GM23338 (cell line): ENCODE results near the gene EIF3K. TPM values are rescaled to one million over a fixed set of nuclear protein-coding genes. Genes with fewer than 3 reads are reported as not detected.

Source experiments
- ATAC-seq: fragments of 200-7000 bp; cut with Tn5 transposase; 3 replicates; pipeline ENCODE4 v1.9.1; 2020
- DNase-seq: peaks from one replicate; pipeline ENCODE4 v3.0.0-alpha.2; 2015; ENCODE audit warnings: low spot score
- H2AFZ ChIP-seq: fragments of 200-600 bp; sonication (generic); 2 replicates; pipeline ENCODE4 v1.8.0; 2016; ENCODE audit warnings: antibody characterized with exemption, mild to moderate bottlenecking, moderate library complexity
- H3F3A ChIP-seq: fragments of 200-600 bp; sonication (generic); replicated peaks from 2 replicates; pipeline ENCODE4 v1.8.0; 2017; ENCODE audit warnings: antibody characterized with exemption, mixed run types, low read depth
- H3K27ac ChIP-seq: fragments of 200-600 bp; sonication (generic); 2 replicates; pipeline ENCODE4 v1.6.1; 2016; ENCODE audit warnings: low read depth
- H3K27me3 ChIP-seq: fragments of 200-600 bp; sonication (generic); 2 replicates; pipeline ENCODE4 v1.8.0; 2016; ENCODE audit warnings: mild to moderate bottlenecking, mixed run types, moderate library complexity; ENCODE audit not compliant: insufficient read depth
- H3K36me3 ChIP-seq: fragments of 200-600 bp; sonication (generic); 2 replicates; pipeline ENCODE4 v1.8.0; 2016; ENCODE audit warnings: mild to moderate bottlenecking; ENCODE audit not compliant: insufficient read depth
- H3K4me1 ChIP-seq: fragments of 200-600 bp; sonication (generic); 2 replicates; pipeline ENCODE4 v1.8.0; 2016; ENCODE audit warnings: mild to moderate bottlenecking, moderate library complexity; ENCODE audit not compliant: insufficient read depth
- H3K4me2 ChIP-seq: fragments of 200-600 bp; sonication (generic); 2 replicates; pipeline ENCODE4 v1.7.1; 2017; ENCODE audit warnings: mixed run types
- H3K4me3 ChIP-seq: fragments of 200-600 bp; sonication (generic); 2 replicates; pipeline ENCODE4 v1.6.1; 2016; ENCODE audit warnings: mixed run types
- H3K79me2 ChIP-seq: fragments of 200-600 bp; sonication (generic); replicated peaks from 2 replicates; pipeline ENCODE4 v1.8.0; 2017; ENCODE audit warnings: mild to moderate bottlenecking; ENCODE audit not compliant: insufficient read depth
- H3K9me2 ChIP-seq: fragments of 200-600 bp; sonication (generic); 2 replicates; pipeline ENCODE4 v1.8.0; 2017; ENCODE audit not compliant: insufficient read depth
- H4K20me1 ChIP-seq: fragments of 200-600 bp; sonication (generic); replicated peaks from 2 replicates; pipeline ENCODE4 v1.8.0; 2017; ENCODE audit warnings: mild to moderate bottlenecking; ENCODE audit not compliant: insufficient read depth
- H3K27ac Mint-ChIP-seq: 2 replicates; pipeline ENCODE4 v1.8.0; 2020; ENCODE audit warnings: inconsistent platforms, mild to moderate bottlenecking, moderate library complexity, mixed read lengths
- H3K27me3 Mint-ChIP-seq: 3 replicates; pipeline ENCODE4 v1.8.0; 2022; ENCODE audit warnings: low read depth, mild to moderate bottlenecking, moderate library complexity, mixed read lengths, inconsistent platforms; ENCODE audit not compliant: insufficient read depth, poor library complexity
- H3K36me3 Mint-ChIP-seq: 3 replicates; pipeline ENCODE4 v1.8.0; 2021; ENCODE audit warnings: low read depth, mild to moderate bottlenecking, inconsistent platforms, moderate library complexity, mixed read lengths
- H3K4me1 Mint-ChIP-seq: 3 replicates; pipeline ENCODE4 v1.8.0; 2020; ENCODE audit warnings: mild to moderate bottlenecking, inconsistent platforms, mixed read lengths
- H3K4me3 Mint-ChIP-seq: 3 replicates; pipeline ENCODE4 v1.8.0; 2021; ENCODE audit warnings: moderate library complexity, mild to moderate bottlenecking, inconsistent platforms, mixed read lengths
- H3K9me3 Mint-ChIP-seq: 3 replicates; pipeline ENCODE4 v1.8.0; 2020; ENCODE audit warnings: moderate library complexity, mild to moderate bottlenecking, inconsistent platforms, mixed read lengths
- CTCF ChIP-seq, 2 experiments: fragments of 200-600 bp in 1 of 2; sonication (generic) in 1 of 2; conservative IDR thresholded peaks; 2 replicates each; pipeline versions ENCODE4 v1.5.1 to v1.6.1; 2016 to 2017; ENCODE audit warnings: antibody characterized with exemption in 2 of 2, low read depth in 2 of 2, mild to moderate bottlenecking in 2 of 2, moderate library complexity in 1 of 2
- EZH2 ChIP-seq: fragments of 200-600 bp; sonication (generic); IDR thresholded peaks from one replicate; pipeline ENCODE4 v1.8.0; 2017; ENCODE audit warnings: antibody characterized with exemption, mild to moderate bottlenecking, low read depth; ENCODE audit not compliant: unreplicated experiment
- NANOG ChIP-seq: IDR thresholded peaks from 2 replicates; pipeline ENCODE4 v1.6.1; 2016; ENCODE audit warnings: antibody characterized with exemption, borderline replicate concordance
- POLR2AphosphoS5 ChIP-seq: IDR thresholded peaks from 2 replicates; pipeline ENCODE4 v1.6.1; 2016; ENCODE audit warnings: antibody characterized with exemption, low read depth
- REST ChIP-seq: IDR thresholded peaks from one replicate; pipeline ENCODE4 v1.6.1; 2018; ENCODE audit warnings: antibody characterized with exemption; ENCODE audit not compliant: unreplicated experiment
- STAT1 ChIP-seq: IDR thresholded peaks from one replicate; pipeline ENCODE4 v1.6.1; 2016; ENCODE audit warnings: antibody characterized with exemption; ENCODE audit not compliant: unreplicated experiment
- ZNF114 ChIP-seq: fragments of 250-450 bp; sonication (Bioruptor Pico); IDR thresholded peaks from 2 replicates; pipeline ENCODE4 v1.5.0; 2020; ENCODE audit warnings: mild to moderate bottlenecking, moderate library complexity
- ZNF331 ChIP-seq: fragments of 250-450 bp; sonication (Bioruptor Pico); IDR thresholded peaks from 2 replicates; pipeline ENCODE4 v1.5.0; 2020; ENCODE audit warnings: low read depth, mild to moderate bottlenecking, moderate library complexity
- polyA plus RNA-seq: library from polyadenylated mRNA; unstranded; fragments of >200 nt; fragmentation: Nextera tagmentation; extraction: Ambion mirVana; gene quantifications from 2 replicates; pipeline ENCODE4 v1.2.1, GENCODE V29; 2016
- total RNA-seq: library from RNA; depleted of rRNA; stranded (reverse); fragments of >200 nt; shearing (Covaris generic); gene quantifications from 2 replicates; pipeline ENCODE4 v1.2.3, GENCODE V29; 2014
- TF ChIP-seq, protein P1 (sequence below): fragments of 250-450 bp; sonication (Bioruptor Pico); IDR thresholded peaks from 2 replicates; pipeline ENCODE4 v1.5.0; 2020; ENCODE audit warnings: mild to moderate bottlenecking, moderate library complexity

The EIF3K gene
- total and polyA plus RNA-seq, 2 experiments from 2014 or later: 226 to 509 TPM

- TF ChIP-seq, protein P1, sequence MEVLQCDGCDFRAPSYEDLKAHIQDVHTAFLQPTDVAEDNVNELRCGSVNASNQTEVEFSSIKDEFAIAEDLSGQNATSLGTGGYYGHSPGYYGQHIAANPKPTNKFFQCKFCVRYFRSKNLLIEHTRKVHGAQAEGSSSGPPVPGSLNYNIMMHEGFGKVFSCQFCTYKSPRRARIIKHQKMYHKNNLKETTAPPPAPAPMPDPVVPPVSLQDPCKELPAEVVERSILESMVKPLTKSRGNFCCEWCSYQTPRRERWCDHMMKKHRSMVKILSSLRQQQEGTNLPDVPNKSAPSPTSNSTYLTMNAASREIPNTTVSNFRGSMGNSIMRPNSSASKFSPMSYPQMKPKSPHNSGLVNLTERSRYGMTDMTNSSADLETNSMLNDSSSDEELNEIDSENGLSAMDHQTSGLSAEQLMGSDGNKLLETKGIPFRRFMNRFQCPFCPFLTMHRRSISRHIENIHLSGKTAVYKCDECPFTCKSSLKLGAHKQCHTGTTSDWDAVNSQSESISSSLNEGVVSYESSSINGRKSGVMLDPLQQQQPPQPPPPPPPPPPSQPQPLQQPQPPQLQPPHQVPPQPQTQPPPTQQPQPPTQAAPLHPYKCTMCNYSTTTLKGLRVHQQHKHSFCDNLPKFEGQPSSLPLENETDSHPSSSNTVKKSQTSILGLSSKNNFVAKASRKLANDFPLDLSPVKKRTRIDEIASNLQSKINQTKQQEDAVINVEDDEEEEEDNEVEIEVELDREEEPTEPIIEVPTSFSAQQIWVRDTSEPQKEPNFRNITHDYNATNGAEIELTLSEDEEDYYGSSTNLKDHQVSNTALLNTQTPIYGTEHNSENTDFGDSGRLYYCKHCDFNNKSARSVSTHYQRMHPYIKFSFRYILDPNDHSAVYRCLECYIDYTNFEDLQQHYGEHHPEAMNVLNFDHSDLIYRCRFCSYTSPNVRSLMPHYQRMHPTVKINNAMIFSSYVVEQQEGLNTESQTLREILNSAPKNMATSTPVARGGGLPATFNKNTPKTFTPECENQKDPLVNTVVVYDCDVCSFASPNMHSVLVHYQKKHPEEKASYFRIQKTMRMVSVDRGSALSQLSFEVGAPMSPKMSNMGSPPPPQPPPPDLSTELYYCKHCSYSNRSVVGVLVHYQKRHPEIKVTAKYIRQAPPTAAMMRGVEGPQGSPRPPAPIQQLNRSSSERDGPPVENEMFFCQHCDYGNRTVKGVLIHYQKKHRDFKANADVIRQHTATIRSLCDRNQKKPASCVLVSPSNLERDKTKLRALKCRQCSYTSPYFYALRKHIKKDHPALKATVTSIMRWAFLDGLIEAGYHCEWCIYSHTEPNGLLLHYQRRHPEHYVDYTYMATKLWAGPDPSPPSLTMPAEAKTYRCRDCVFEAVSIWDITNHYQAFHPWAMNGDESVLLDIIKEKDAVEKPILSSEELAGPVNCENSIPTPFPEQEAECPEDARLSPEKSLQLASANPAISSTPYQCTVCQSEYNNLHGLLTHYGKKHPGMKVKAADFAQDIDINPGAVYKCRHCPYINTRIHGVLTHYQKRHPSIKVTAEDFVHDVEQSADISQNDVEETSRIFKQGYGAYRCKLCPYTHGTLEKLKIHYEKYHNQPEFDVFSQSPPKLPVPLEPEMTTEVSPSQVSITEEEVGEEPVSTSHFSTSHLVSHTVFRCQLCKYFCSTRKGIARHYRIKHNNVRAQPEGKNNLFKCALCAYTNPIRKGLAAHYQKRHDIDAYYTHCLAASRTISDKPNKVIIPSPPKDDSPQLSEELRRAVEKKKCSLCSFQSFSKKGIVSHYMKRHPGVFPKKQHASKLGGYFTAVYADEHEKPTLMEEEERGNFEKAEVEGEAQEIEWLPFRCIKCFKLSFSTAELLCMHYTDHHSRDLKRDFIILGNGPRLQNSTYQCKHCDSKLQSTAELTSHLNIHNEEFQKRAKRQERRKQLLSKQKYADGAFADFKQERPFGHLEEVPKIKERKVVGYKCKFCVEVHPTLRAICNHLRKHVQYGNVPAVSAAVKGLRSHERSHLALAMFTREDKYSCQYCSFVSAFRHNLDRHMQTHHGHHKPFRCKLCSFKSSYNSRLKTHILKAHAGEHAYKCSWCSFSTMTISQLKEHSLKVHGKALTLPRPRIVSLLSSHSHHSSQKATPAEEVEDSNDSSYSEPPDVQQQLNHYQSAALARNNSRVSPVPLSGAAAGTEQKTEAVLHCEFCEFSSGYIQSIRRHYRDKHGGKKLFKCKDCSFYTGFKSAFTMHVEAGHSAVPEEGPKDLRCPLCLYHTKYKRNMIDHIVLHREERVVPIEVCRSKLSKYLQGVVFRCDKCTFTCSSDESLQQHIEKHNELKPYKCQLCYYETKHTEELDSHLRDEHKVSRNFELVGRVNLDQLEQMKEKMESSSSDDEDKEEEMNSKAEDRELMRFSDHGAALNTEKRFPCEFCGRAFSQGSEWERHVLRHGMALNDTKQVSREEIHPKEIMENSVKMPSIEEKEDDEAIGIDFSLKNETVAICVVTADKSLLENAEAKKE (CRISPR knock-in tag): no peak
- no peak for TF ChIP-seq STAT1
- TF ChIP-seq NANOG: no peak
- TF ChIP-seq ZNF114 (CRISPR knock-in tag): no peak
- TF ChIP-seq POLR2AphosphoS5: no peak
- TF ChIP-seq EZH2: no peak
- no peak for TF ChIP-seq ZNF331 (CRISPR knock-in tag)
- no peak for TF ChIP-seq CTCF (conservative IDR thresholded peaks at IDR 0.05; ENCODE audit: low read depth in 2 of 2)
Observed at GRCh38 chr19:38616265-38616664, 2.7 kb upstream of the EIF3K start (continued).

DNA sequence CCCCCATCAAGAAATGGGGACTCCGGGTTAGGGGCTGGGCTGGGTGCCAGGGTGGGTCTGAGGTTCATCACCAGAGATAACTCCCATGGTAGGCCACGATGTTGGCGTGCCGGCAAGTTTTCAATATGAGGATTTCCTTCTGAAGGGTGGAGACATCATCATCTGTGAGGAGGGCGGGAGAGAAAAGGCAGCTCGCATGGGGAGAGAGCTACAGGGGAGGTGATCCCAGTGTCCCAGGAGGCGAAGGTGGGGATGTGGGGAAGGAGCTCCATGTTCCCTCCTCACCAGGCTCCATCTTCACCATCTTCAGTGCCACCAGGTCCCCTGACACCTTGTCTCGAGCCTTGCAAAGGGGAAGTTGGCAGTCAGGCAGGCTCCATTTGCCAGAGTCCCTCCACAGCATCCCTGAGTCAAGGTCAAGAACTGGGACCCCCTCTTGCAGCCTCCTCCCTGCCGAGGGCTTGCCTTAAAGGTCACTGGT, 1.7 kb upstream of the EIF3K start:
- peaks cover 20% of the 10 kb centered on the region for H3K36me3 ChIP-seq
- peaks cover 13% of the 10 kb centered on the region for H4K20me1 ChIP-seq
- H3K79me2 ChIP-seq: peaks cover 15% of the 10 kb centered on the region
- Mint-ChIP-seq H3K36me3 (peaks cover 32% of the 10 kb centered on the region), H3K27ac (no peak overlapping the region), H3K4me1 (peaks cover 26% of the 10 kb centered on the region), H3K4me3 (peak overlapping the region; percentile 22; the same call in 1 of the 3 replicates), H3K9me3 (no peaks in the 10 kb centered on the region), H3K27me3 (peaks cover 26% of the 10 kb centered on the region)
- H3K4me3 ChIP-seq: peak overlapping the region; percentile 87; the same call in 1 of the 2 replicates
- peak overlapping the region; percentile 91 for H2AFZ ChIP-seq
- no peaks in the 10 kb centered on the region for H3K9me2 ChIP-seq
- peak overlapping the region; percentile 91; the same call in 1 of the 2 replicates for H3K4me2 ChIP-seq
- DNase-seq: no peak
- H3K4me1 ChIP-seq: peaks cover 9% of the 10 kb centered on the region
- no peak overlapping the region for H3K27ac ChIP-seq
- peaks cover 23% of the 10 kb centered on the region for H3F3A ChIP-seq
- H3K27me3 ChIP-seq: no peaks in the 10 kb centered on the region
- ATAC-seq: no peak
- TF ChIP-seq REST (no peak), EZH2 (no peak)
